Esophagus squamous epithelium (tissue), 5 donors: ENCODE measurements around the gene SCN4A. TPM values are rescaled to one million over a fixed set of nuclear protein-coding genes. Genes with fewer than 3 reads are reported as not detected.
"Not testable (repeated sequence)": the region's sequence is repeated elsewhere in the genome, so short reads cannot be mapped to it uniquely, and the experiment has no call there.

Experiments
- DNase-seq: peaks from one replicate; lab custom pipeline; 2025; lab: John Stamatoyannopoulos, UW
- H3K27ac ChIP-seq, 4 donors: fragments of 200-600 bp; sonication (generic); one replicate each; pipeline ENCODE4 v1.5.1; 2016 to 2019; ENCODE audit warnings: mild to moderate bottlenecking in 1 of 4
- H3K27me3 ChIP-seq, 4 donors: fragments of 200-600 bp; sonication (generic); 1 replicate in 3 of 4; 2 replicates in 1 of 4; pipeline versions ENCODE4 v1.5.1 to v1.6.0; 2017 to 2021; ENCODE audit warnings: antibody characterized with exemption in 1 of 4
- H3K36me3 ChIP-seq, 3 donors: fragments of 200-600 bp; sonication (generic); one replicate each; pipeline ENCODE4 v1.5.1; 2016 to 2019
- H3K4me1 ChIP-seq, 3 donors: fragments of 200-600 bp; sonication (generic); one replicate each; pipeline ENCODE4 v1.5.1; 2017 to 2019
- H3K4me3 ChIP-seq, 4 donors: fragments of 200-600 bp; sonication (generic); 1 replicate in 3 of 4; 2 replicates in 1 of 4; pipeline ENCODE4 v1.5.1; 2016 to 2019; ENCODE audit warnings: mild to moderate bottlenecking in 2 of 4, moderate library complexity in 1 of 4
- H3K9me3 ChIP-seq, 3 donors: fragments of 200-600 bp; sonication (generic); one replicate each; pipeline ENCODE4 v1.5.1; 2016 to 2019
- CTCF ChIP-seq, 6 experiments: fragments of 450-650 bp in 4 of 6; fragments of 200-600 bp in 2 of 6; sonication (generic) in 2 of 6; IDR thresholded peaks; one replicate each; pipeline ENCODE4 v1.5.1; 2016 to 2019; ENCODE audit warnings: antibody characterized with exemption in 6 of 6, mild to moderate bottlenecking in 4 of 6, moderate library complexity in 4 of 6
- POLR2A ChIP-seq, 4 donors: fragments of 450-650 bp; IDR thresholded peaks; one replicate each; pipeline ENCODE4 v1.6.1; 2017; ENCODE audit warnings: antibody characterized with exemption in 4 of 4, mild to moderate bottlenecking in 4 of 4, moderate library complexity in 3 of 4
- WGBS, 2 donors: methylation state at CpG; one replicate each; pipeline ENCODE4 v1.1.5; 2018; 5-methylcytosine and 5-hydroxymethylcytosine counted together
- intact Hi-C: fragments of 100-400 bp; cut with DNase I; formaldehyde crosslinking; loops from one replicate; pipeline ENCODE4 v1.15.0; 2022
- total RNA-seq, 4 donors: library from RNA; depleted of rRNA; stranded (reverse); fragments of >200 nt; gene quantifications; one replicate each; pipeline ENCODE4 v1.1.0, GENCODE V29; 2016
- donor health status: DM: yes; HTN: yes; CAD: no.

The SCN4A gene
- total RNA-seq, 4 donors from 2014 or later = under 0.01 to 0.12 TPM; not detected in 2

- intact Hi-C loops = loop anchor here (10.0 kb wide), 1 partner anchor 97 kb away; the partner anchor contains the start of gene ICAM2
- TF ChIP-seq POLR2A (IDR thresholded peaks at IDR 0.05) (no peak), CTCF (IDR thresholded peaks at IDR 0.05) (no peak)
- Histone ChIP-seq H3K27me3 (no peaks in the 10 kb centered on the region), H3K4me3 (no peak overlapping the region), H3K27ac (no peak overlapping the region), H3K9me3 (no peaks in the 10 kb centered on the region), H3K4me1 (peaks cover 5 to 30% (median 5%) of the 10 kb centered on the region in 3 donors), H3K36me3 (no peaks in the 10 kb centered on the region)
- WGBS, 2 donors = 63 to 77% methylated on average over 4 to 8 of the region's 8 CpGs
- no peak for DNase-seq
Measured at GRCh38 chr17:63927464-63928171, 45.1 kb downstream of the SCN4A start.

DNA sequence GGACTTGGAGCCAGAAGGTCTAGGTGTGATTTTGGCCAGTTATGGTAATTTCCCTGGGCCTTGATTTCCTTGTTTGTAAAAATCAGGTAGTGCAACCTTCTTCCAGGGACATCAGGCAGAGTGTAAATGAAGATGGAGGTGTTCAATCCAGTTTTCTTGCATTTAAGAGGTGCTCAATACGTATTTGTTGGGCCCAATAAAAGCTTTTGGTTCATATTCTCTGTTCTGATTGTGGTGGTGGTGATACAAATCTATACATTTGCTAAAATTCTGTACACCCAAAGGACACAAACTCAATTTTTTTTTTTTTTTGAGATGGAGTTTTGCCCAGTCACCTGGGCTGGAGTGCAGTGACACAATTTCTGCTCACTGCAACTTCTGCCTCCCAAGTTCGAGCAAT, 46.6 kb downstream of the SCN4A start:
- H3K27me3 ChIP-seq = no peaks in the 10 kb centered on the region
- 79 to 91% methylated on average over 2 of the region's 2 CpGs for WGBS, 2 donors
- H3K27ac ChIP-seq = no peak overlapping the region
- DNase-seq = no peak
- no peak for TF ChIP-seq CTCF (IDR thresholded peaks at IDR 0.05)
- TF ChIP-seq POLR2A (IDR thresholded peaks at IDR 0.05) = no peak
- H3K4me1 ChIP-seq = peaks cover 5 to 18% (median 5%) of the 10 kb centered on the region in 3 donors
- intact Hi-C loops = loop anchor here (10.0 kb wide), 1 partner anchor 99 kb away; the partner anchor contains the start of gene ICAM2
- no peaks in the 10 kb centered on the region for H3K9me3 ChIP-seq
- H3K4me3 ChIP-seq = no peak overlapping the region
- no peaks in the 10 kb centered on the region for H3K36me3 ChIP-seq

GRCh38 chr17:63925615-63926014, 47.1 kb downstream of the SCN4A start:
- TF ChIP-seq POLR2A (IDR thresholded peaks at IDR 0.05) = no peak
- no peak for TF ChIP-seq CTCF (IDR thresholded peaks at IDR 0.05)
- intact Hi-C loops = loop anchor here (10.0 kb wide), 1 partner anchor 99 kb away; the partner anchor contains the start of gene ICAM2
- Histone ChIP-seq H3K27ac (no peak overlapping the region), H3K27me3 (no peaks in the 10 kb centered on the region), H3K36me3 (no peaks in the 10 kb centered on the region), H3K4me3 (no peak overlapping the region), H3K9me3 (no peaks in the 10 kb centered on the region), H3K4me1 (peaks cover under 1 to 13% (median 1%) of the 10 kb centered on the region in 3 donors)
- DNase-seq = no peak
- WGBS, 2 donors = 70 to 94% methylated on average over 2 to 3 of the region's 5 CpGs

- not testable (repeated sequence) for H3K36me3 ChIP-seq, H3K27ac ChIP-seq, H3K4me1 ChIP-seq, H3K9me3 ChIP-seq, DNase-seq, H3K4me3 ChIP-seq
- 73 to 74% methylated on average over 9 of the region's 9 CpGs for WGBS, 2 donors
- intact Hi-C loops = loop anchor here (10.0 kb wide), 1 partner anchor 102 kb away; the partner anchor contains the start of gene ICAM2
- peaks cover 0 to 14% (median 0%) of the 10 kb centered on the region in 4 donors for H3K27me3 ChIP-seq
Measured at GRCh38 chr17:63922402-63922801, 50.3 kb downstream of the SCN4A start.

DNA sequence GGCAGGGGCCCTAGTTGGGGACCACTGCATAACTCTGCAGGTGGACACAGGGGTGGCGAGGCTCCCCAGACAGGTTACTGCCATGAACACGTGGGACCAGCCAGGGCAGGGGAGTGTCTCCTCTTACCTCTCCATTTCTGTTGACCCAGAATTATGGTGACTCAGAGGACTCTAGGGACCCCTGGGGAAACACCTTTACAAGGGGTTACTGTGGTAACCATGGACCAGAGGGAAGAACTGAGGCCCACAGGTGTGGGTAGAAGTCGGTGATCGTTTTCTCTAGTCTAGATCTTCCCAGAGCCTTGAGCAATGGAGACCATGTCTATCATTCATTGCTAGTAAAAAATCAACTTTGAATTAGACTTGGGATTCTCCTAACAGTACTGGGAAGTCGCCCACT, 51.9 kb downstream of the SCN4A start:
- not testable (repeated sequence) for DNase-seq
- WGBS, 2 donors = 80 to 84% methylated on average over 4 to 5 of the region's 5 CpGs

DNA sequence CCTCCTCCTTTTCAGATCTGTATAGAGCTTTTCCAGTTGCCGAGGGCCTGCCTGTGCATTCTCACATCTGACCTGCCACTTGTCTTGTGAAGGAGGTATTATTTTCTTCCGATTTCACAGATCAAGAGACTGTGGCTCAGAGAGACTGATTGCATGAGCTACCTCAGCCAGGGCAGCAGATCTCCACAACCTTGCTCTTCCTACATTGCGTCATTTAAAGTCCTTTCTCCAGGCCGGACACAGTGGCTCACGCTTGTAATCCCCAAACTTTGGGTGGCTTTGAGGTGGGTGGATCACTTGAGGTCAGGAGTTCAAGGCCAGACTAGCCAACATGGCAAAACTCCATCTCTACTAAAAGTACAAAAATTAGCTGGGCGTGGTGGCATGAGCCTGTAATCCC, 52.7 kb downstream of the SCN4A start:
- H3K4me3 ChIP-seq, H3K36me3 ChIP-seq, DNase-seq, H3K4me1 ChIP-seq, H3K9me3 ChIP-seq, H3K27ac ChIP-seq: not testable (repeated sequence)
- intact Hi-C loops = loop anchor here (10.0 kb wide), 1 partner anchor 105 kb away; the partner anchor contains the start of gene ICAM2
- peaks cover 0 to 14% (median 0%) of the 10 kb centered on the region in 4 donors for H3K27me3 ChIP-seq
- 78 to 81% methylated on average over 6 of the region's 6 CpGs for WGBS, 2 donors

More for the DNA sequence above, 51.9 kb downstream of the SCN4A start:
- H3K4me1 ChIP-seq, H3K9me3 ChIP-seq, H3K4me3 ChIP-seq, H3K27ac ChIP-seq, H3K36me3 ChIP-seq: not testable (repeated sequence)
- peaks cover 0 to 14% (median 0%) of the 10 kb centered on the region in 4 donors for H3K27me3 ChIP-seq
- intact Hi-C loops = loop anchor here (10.0 kb wide), 1 partner anchor 104 kb away; the partner anchor contains the start of gene ICAM2
